Glutamatergic neuron (in vitro differentiated cells): ENCODE results near the gene SPATA18. TPM values are rescaled to one million over a fixed set of nuclear protein-coding genes. Genes with fewer than 3 reads are reported as not detected.

Experiments
- DNase-seq: peaks from one replicate; pipeline ENCODE4 v3.0.0; 2022
- H3K27ac Mint-ChIP-seq: one replicate; pipeline ENCODE4 v1.8.0; 2020; ENCODE audit warnings: mild to moderate bottlenecking, mixed read lengths, inconsistent platforms; ENCODE audit not compliant: unreplicated experiment
- H3K27me3 Mint-ChIP-seq: one replicate; pipeline ENCODE4 v1.8.0; 2020; ENCODE audit warnings: mild to moderate bottlenecking, moderate library complexity, mixed read lengths, inconsistent platforms; ENCODE audit not compliant: unreplicated experiment
- H3K36me3 Mint-ChIP-seq: one replicate; pipeline ENCODE4 v1.8.0; 2020; ENCODE audit warnings: mild to moderate bottlenecking, mixed read lengths, inconsistent platforms; ENCODE audit not compliant: unreplicated experiment
- H3K4me1 Mint-ChIP-seq: one replicate; pipeline ENCODE4 v1.8.0; 2020; ENCODE audit warnings: mild to moderate bottlenecking, low read depth, mixed read lengths, inconsistent platforms; ENCODE audit not compliant: unreplicated experiment
- H3K4me3 Mint-ChIP-seq: one replicate; pipeline ENCODE4 v1.8.0; 2020; ENCODE audit warnings: mild to moderate bottlenecking, mixed read lengths, inconsistent platforms; ENCODE audit not compliant: unreplicated experiment
- H3K9me3 Mint-ChIP-seq: one replicate; pipeline ENCODE4 v1.8.0; 2020; ENCODE audit warnings: mild to moderate bottlenecking, moderate library complexity, mixed read lengths, inconsistent platforms; ENCODE audit not compliant: unreplicated experiment
- CTCF ChIP-seq: fragments of 200-600 bp; sonication (generic); IDR thresholded peaks from one replicate; pipeline ENCODE4 v1.5.0; 2021; ENCODE audit not compliant: partially characterized antibody, unreplicated experiment
- total RNA-seq: library from RNA; stranded (reverse); fragmentation: NEBNext Ultra II Directional; extraction: Animal tissue kit (Norgen Biotek cat#: 25700); gene quantifications from one replicate; pipeline ENCODE4 v1.2.1, GENCODE V29; 2021; ENCODE audit not compliant: unreplicated experiment

The SPATA18 gene
- total RNA-seq, 1 donor from 2014 or later, result 3.9 TPM

- no peak overlapping the region for H3K4me3 Mint-ChIP-seq
- no peak for DNase-seq
- H3K4me1 Mint-ChIP-seq, result peaks cover 2% of the 10 kb centered on the region
- H3K9me3 Mint-ChIP-seq, result no peaks in the 10 kb centered on the region
- TF ChIP-seq CTCF, result no peak
- no peak overlapping the region for H3K27ac Mint-ChIP-seq
- H3K36me3 Mint-ChIP-seq, result no peaks in the 10 kb centered on the region
- H3K27me3 Mint-ChIP-seq, result no peaks in the 10 kb centered on the region
Observed at GRCh38 chr4:52016981-52017380, 34.1 kb upstream of the SPATA18 start.

GRCh38 chr4:52017814-52018213 is 33.3 kb upstream of the SPATA18 start:
- no peak for DNase-seq
- H3K27me3 Mint-ChIP-seq, result no peaks in the 10 kb centered on the region
- H3K4me1 Mint-ChIP-seq, result peaks cover 2% of the 10 kb centered on the region
- no peaks in the 10 kb centered on the region for H3K9me3 Mint-ChIP-seq
- no peak for TF ChIP-seq CTCF
- no peak overlapping the region for H3K27ac Mint-ChIP-seq
- H3K36me3 Mint-ChIP-seq, result no peaks in the 10 kb centered on the region
- no peak overlapping the region for H3K4me3 Mint-ChIP-seq

- H3K4me3 Mint-ChIP-seq, result no peak within 1 kb of the TSS
- H3K27ac Mint-ChIP-seq, result no peak within 1 kb of the TSS
- H3K27me3 Mint-ChIP-seq, result no peaks in the 10 kb centered on the region
- no peak for TF ChIP-seq CTCF
- peaks cover 2% of the 10 kb centered on the region for H3K4me1 Mint-ChIP-seq
- no peaks in the 10 kb centered on the region for H3K36me3 Mint-ChIP-seq
- DNase-seq, result no peak
- H3K9me3 Mint-ChIP-seq, result no peaks in the 10 kb centered on the region
Observed at GRCh38 chr4:52019936-52020657, 31.0 kb upstream of the SPATA18 start, which contains the start of gene LRRC66. Gene LRRC66 (minus strand): TSS chr4:52020363. CDS start chr4:52017613, 2,750 bp downstream.

DNA sequence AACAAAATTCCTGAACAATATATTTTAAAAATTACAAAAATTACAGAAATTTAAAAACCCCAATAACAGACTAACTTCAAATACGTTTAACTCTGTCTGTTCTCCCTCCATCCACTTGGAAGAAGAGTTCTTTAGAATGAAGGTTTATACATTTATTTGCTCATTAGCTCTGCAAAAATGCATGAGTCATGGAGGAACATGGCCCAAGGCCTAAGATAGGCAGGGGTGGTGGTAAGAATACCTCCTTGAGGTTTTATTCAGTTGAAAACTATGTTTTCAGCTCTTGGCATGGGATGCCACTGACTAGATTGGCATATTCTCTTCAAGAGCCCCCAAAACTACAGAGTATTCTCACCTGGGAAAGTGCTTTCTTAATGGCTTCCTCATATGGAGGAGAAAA is 22.1 kb upstream of the SPATA18 start:
- Mint-ChIP-seq H3K4me3 (no peak overlapping the region), H3K27me3 (peaks cover 2% of the 10 kb centered on the region), H3K9me3 (no peaks in the 10 kb centered on the region), H3K4me1 (peaks cover 3% of the 10 kb centered on the region), H3K27ac (no peak overlapping the region), H3K36me3 (peaks cover 4% of the 10 kb centered on the region)
- TF ChIP-seq CTCF, result no peak
- no peak for DNase-seq

DNA sequence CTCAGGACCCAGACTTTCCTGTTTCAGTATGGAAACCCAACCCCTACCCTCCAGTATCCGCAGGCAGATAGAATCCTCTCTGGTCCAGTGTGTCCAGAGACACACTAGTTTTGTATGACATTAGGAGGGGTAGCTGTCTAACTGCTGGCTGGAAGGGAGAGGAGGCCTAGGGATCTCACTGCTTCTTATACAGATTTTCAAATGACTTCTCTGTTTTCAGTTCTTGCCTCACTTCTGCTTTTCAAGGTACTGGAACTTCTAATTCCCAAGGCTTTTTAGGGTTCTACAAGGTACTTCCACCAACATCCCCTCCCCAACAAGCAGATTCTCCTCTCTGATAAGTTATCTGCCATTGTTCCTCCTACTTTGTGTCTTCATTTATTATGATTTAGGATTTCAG is 19.1 kb upstream of the SPATA18 start:
- no peak overlapping the region for H3K27ac Mint-ChIP-seq
- no peak for DNase-seq
- TF ChIP-seq CTCF, result no peak
- H3K9me3 Mint-ChIP-seq, result peaks cover 5% of the 10 kb centered on the region
- H3K4me1 Mint-ChIP-seq, result peaks cover 21% of the 10 kb centered on the region
- H3K36me3 Mint-ChIP-seq, result peaks cover 4% of the 10 kb centered on the region
- peaks cover 2% of the 10 kb centered on the region for H3K27me3 Mint-ChIP-seq
- no peak overlapping the region for H3K4me3 Mint-ChIP-seq
